ENCODE results near the gene GBA2. TPM values are rescaled to one million over a fixed set of nuclear protein-coding genes. Genes with fewer than 3 reads are reported as not detected.

GBA2 gene
- total RNA-seq, 1 donor from 2014 or later: 98.6 TPM

DNA sequence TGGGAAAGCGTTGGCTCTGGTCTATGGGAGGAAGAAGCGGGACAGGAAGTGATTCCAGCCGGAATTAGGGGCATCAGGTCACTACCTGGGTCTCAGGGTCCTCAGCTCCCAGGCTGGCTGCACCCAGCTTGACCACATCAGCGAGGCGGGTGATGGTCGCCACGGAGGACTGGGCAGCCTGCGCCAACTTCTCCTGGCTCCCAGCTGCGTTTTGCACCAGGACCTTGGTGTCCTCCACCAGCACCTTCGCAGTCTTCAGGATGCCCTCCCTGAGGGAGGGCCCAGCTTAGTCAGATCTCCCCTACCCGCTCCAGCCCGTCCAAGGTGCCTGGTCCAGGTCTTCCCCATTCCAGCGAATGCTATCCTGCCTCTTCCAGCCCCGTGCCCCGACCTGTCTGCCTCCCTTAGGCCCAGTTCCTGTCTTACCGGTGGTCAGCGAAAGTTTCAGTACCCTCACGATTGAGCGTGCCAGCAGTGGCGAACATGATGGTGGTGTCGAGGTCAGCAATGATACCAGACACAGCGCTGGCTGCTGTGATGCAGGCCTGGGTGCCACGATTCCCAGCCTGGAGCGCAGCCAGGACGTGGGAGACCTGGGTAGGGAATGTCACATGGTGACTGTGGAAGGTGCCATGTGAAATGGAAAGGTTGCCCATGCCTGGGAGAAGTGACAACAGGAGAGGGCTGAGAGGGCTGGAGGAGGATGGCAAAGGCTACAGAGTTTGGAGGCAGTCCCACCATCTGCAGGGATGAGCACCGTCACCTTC is 44.9 kb downstream of the GBA2 start:
- intact Hi-C loops (cut with DNase I): no loop called here
- DNase-seq (ENCODE audit: low spot score): no peak

DNA sequence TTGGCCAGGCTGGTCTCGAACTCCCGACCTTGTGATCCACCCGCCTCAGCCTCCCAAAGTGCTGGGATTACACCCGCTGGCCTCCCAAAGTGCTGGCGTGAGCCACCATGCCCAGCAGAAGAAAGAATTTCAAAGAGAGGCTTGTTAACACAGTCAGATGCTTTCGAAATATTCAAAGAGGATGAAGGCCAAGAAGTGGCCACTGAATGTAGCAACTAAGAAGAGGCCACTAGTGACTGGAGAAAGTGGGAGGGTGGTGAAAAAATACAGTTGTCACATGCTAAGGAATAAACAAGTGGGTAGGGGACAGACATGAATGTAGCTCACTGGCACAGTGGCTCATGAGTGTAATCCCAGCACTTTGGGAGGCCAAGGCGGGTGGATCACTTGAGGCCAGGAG is 46.3 kb downstream of the GBA2 start:
- intact Hi-C loops (cut with DNase I): no loop called here
- DNase-seq (ENCODE audit: low spot score): no peak

DNA sequence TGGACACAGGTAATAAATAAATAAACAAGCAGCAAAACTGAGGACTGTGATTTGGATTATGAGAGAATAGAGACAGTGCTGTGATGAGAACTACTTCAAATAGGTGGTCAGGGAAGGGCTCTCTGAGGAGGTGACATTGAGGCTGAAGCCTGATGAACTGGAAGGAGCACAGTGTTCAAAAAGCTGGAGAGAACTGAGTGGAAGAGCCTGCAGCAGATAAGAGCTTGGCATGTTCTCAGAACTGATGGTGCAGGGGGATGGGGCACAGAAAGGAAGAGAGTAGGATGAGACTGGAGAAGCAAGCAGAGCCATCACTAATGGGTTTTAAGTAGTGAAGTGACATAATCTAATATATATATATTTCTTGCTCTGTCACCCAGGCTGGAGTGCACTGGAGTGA is 48.1 kb downstream of the GBA2 start:
- no peak for DNase-seq (ENCODE audit: low spot score)
- intact Hi-C loops (cut with DNase I): no loop called here

DNA sequence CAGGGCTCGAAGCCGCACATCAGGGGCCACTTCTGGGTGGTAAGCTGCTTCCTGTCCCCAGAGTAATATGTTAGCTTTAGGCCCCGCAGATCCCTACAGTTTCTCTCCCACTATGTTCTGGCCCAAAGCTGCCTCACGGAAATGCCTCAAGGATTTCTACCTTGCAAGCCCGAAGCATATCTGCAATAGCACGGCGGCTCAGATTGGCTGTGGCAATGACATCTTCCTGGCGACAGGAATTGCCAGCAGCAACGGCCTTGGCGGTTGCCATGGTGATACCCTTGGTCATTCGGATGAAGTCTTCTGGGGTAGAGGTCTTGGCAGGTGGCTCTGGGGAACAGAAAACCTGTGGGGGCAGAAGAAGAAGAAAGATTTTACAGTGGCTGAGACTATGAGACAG is 49.0 kb downstream of the GBA2 start:
- no peak for DNase-seq (ENCODE audit: low spot score)
- intact Hi-C loops (cut with DNase I): no loop called here

DNA sequence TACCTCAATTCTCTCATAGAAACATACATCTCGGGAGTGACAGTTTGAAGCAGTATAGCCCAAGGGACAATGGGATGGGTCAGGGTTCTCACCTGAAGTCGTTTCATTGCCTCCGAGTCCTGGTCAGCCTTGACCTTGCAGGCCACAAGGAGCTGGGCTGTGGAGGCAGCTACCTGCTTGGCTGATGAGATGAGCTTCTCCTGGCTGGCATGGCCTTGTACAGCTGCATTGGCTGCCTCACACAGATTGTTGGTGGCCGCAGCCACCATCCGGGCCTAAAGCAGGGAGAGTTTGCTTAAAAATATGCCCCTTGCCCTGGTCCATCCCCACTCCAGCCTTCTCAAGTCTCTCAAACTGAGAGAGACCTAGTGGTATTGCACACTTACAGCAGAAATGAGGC is 50.8 kb downstream of the GBA2 start:
- no peak for DNase-seq (ENCODE audit: low spot score)
- intact Hi-C loops (cut with DNase I): no loop called here

DNA sequence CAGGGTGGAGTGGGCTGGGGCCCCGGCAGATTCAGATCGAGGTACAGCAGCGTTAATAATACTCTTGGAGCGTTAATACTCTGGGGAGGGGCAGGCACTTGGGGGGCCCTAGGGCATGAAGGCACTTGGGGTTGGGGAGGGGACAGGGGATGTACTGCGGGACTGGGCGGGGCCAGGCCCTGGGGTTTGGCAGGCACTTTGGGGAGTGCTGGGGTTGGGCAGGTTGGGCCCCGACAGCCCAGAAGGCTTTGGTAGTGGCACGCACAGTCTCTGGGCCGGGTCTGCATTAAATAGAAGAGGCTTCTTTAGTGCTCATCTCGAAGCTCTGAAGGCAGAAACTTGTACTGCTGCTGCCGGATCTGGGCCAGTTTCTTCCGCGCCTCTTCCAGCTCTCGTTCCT is 51.5 kb downstream of the GBA2 start:
- no peak for DNase-seq (ENCODE audit: low spot score)
- intact Hi-C loops (cut with DNase I): no loop called here

DNA sequence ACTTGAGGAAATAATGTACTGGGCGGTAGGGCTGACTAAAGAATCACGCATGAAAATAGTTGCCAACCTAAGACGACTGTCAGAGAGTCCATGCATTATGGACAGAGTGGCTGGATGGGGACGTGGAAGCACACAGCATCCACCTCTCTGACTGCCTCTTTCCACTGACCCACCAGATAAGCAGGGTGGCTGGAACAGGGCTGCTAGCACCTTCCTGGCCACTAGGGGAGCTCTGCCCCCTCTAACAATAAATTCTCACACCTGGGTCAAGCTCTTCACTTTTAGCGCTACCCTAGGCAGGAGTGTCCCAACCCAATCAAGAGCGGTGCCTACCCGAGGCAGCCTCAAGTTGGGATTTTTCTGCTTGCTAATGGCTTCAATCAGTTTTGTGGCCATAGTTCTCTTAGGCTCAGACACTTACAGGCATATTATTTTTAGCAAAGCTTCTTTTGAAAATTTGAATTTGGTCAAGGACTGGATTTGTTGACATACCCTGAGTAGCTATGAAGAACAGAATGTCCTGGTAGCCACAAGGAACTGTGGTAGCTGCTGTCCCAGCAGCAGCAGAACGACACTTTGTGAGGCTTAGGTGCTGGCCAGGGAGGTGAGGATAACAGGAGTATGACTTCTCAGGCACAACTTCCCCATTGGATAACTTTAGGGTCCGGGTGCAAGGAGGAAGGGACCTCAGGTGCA is 52.4 kb downstream of the GBA2 start:
- DNase-seq (ENCODE audit: low spot score): no peak
- intact Hi-C loops (cut with DNase I): no loop called here

DNA sequence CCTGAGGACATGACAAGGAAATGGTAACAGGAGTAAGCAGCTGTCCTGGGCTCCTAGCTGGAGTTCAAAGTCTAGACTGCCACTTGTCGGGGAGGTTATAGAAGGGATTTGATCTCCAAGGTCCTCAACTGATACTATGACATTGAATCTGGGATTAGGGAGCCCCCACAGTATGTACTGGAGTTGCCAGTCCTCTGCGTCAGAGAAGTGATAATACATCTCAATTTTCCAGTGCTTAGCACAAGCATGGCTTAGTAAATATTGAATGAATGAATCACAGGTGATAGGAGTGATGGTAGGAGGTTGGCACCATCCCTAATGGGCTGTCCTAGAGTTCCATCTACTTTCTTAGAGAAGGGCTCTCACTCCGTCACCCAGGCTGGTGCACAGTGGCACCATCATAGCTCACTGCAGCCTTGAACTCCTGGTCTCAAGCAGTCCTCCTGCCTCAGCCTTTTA is 53.1 kb downstream of the GBA2 start:
- no peak for DNase-seq (ENCODE audit: low spot score)
- intact Hi-C loops (cut with DNase I): no loop called here

DNA sequence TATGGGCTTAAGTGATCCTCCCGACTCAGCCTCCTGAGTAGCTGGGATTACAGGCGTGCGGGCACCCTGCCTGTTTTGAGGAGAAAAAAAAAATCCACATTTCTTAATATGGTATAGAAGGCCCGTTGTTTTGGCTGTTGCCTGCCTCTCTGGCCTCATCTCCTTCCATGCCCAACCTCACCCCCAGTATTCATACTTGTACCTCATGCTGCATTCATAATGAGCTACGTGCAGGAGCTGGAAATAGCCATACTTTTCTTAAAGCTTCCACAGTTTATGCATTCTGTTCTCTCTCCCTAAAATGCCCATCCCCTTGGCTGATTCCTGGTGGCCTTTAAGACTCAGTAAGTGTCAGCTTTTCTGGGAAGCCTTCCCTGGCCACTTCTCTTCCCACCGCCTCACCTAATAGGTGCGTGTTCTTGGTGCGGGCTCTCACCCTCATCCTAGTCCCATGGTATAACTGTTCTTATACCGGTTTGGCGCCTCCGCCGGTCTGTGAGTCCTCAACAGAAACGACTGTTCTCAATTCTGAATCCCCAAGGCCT is 57.2 kb downstream of the GBA2 start:
- no peak for DNase-seq (ENCODE audit: low spot score)
- intact Hi-C loops (cut with DNase I): loop anchor here (2.0 kb wide), 1 partner anchor 33 kb away; the partner anchor contains the start of genes CCDC107 and RMRP

DNA sequence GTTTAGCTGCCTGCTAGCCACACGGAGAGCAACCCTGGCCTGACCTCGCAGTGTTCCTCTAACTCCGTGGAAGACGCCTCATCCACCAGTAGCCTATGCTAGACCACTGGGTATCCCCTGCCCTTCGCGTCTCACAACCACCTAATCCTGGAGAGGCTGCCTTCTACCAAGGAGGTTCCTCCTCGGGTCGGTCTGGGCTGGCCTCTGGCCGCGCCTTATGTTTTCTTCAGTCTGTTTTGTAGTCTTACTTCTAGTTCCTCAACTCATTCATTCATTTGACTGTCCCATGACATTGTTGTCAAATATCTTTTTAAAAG is 57.7 kb downstream of the GBA2 start:
- DNase-seq (ENCODE audit: low spot score): no peak
- intact Hi-C loops (cut with DNase I): loop anchor here (2.0 kb wide), 1 partner anchor 32 kb away; the partner anchor contains the start of genes CCDC107 and RMRP

DNA sequence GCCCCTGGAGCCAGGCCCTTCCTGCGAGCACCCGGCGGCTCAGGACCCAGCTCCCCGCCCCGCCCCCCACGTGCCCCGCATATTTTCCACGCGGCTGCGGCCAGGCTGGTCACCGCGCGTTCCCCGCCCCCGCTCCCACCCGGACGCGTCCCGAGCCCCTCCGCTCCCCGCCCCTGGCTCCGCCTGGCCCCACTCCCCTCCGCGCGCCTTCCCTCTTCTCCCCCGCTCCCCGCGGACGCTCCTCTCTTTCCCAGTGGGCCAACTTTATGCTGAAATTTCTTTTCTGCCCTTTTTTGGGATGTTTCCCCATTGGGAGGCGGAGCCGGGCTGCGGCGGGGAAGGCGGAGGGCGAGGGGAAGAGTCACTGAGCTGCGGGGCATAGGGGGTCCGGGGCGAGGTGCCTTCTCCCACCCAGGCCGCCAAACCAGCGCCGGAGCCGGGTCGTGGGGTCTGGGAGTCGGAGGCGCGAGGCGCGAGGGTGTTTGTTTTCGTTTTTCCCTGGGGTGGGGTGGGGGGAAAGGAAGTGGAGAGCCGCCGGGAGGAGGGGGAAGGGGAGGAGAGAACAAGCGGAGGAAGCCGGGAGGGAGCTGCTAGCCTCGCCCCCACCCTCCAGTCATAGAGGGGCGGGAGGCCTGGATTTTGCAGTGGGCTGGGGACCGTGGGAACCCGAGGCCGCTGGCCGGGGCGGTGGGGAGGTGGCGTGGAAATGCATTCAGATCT is 58.3 kb downstream of the GBA2 start:
- DNase-seq (ENCODE audit: low spot score): peak; percentile 88
- intact Hi-C loops (cut with DNase I): loop anchor here (1.0 to 2.0 kb wide), 3 partner anchors 32 to 86 kb away; partner anchors contain the start of genes CCDC107, CREB3, RMRP and TLN1

DNA sequence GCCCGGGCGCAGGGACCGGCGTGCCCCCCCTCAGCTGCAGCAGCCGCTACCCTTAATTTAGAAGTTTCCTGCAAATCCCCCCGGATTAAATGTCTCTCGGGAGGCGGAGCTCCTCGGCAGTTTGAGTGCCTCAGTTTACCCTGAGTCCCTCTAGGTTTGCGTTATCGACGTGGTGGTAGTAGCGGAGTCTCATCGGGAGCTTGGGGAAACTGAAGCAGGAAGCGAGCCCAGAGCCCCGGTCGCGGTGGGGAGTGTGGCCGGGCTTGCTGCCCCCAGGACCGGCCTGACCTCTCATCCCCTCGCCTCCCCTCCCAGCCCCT is 58.8 kb downstream of the GBA2 start:
- intact Hi-C loops (cut with DNase I): loop anchor here (1.0 to 2.0 kb wide), 3 partner anchors 31 to 86 kb away; partner anchors contain the start of genes CCDC107, CREB3, RMRP and TLN1
- no peak for DNase-seq (ENCODE audit: low spot score)

DNA sequence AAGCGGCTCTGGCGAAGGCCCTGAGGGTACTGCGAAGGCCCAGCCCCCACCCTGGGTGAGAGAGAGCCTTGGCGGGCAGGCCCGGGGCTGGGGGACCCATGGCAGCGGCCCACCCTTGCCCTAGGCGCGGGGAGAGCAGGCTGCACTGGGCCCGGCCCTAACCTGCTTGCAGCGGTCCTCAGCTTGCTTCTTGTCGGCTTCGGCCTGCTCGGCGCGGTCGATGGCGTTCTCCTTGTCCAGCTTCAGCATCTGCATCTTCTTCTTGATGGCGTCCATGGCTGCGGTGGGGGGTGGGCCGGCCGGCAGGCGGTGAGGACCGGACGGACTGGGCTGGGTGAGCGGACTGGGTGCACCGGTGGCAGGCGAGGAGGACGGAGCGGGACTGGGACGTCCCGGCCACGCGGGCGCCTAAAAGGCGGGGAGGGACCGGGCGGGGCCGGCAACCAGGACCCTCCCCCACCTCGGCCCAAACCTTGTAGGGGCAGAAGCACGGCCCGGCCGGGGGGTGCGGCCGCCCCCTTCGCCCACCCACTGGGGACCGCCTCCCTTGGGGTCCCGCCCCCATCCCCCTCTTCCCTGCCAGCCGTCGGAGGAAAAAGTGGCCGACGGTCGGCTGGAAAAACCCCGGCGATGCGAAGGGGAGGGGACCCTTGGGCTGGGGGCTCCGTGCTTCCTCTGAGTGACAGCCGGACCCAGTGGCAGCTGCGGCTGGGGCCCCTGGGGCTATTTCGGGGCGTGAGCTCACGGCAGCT is 59.3 kb downstream of the GBA2 start, which contains the start of gene TPM2:
TPM2 (minus strand) TSS at position 384 of the 752 bp plus-strand sequence; CDS start at position 276, 108 bp downstream.
- peak; percentile 89 for DNase-seq (ENCODE audit: low spot score)
- intact Hi-C loops (cut with DNase I): loop anchor here (1.0 to 2.0 kb wide), 3 partner anchors 31 to 85 kb away; partner anchors contain the start of genes CCDC107, CREB3, RMRP and TLN1

DNA sequence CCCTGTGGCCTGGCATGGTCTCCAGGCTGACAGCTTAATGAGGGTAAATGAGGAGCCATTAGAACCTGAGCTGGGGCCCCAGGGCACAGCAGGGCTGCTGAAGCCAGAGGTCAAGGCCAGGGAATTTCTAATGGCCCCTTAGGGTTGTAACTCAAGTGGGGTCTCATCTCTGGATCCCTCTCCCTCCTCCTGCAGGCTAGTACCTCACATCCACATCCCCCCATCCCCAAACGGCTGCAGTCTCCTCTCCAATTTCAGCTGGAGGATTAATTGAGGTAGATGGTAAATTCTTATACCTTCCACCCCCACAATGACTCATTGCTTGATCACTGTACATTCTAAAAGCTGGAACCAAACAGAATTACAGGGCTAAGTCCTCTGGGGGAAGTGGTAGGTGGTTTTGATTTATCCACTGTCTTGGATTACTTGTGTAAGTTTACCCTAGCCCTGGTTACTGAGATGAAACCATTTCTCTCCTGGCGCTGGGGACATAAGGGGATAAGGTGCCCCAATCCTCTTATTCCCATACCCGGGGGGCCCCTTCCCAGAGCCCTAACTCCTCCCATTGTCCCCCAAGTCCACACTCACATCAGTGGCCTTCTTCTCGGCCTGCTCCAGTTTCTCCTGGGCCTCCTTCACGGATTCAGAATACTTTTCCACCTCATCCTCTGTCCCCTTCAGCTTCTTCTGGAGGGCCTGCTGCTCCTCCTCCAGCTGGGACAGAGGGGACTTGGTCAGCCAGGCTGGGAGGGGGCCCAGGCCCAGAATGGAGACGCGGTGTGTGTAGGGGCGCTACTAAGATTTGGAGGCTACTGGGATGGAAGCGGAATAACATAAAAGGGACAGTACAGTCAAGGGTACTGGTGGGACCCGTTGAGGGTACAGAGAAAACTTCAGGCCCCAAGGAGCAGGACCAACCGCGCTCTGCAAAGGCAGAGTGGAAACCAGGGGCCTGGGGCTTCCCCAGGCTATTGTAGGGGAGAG is 60.2 kb downstream of the GBA2 start:
- intact Hi-C loops (cut with DNase I): no loop called here
- no peak for DNase-seq (ENCODE audit: low spot score)

DNA sequence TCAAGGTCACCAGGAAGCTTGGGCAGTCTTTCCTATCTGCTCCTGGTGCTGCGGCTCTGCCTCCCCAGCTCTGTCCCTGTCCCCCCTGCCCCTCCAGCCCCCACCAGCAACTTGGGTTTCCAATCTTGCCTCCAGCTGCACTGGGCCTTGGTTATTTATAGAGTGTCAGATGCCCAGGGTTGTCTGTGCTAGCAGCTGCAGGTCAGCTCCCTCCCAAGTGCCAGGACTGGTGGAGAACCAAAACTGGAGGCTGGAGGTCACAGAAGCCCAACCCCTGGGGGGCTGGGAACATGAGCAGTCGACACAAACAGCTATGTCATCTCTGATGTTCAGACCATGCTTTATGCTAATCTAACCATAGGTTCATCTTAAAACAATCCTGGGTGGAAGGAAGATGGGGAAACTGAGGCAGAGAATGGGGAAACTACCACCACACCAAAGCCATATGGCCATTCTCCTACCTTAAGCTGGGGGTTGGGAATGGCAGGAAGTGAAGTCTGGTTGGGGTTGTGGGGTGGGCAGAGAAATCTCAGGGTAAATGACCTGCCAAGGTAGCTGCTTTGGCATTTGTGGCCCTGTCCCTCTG is 61.0 kb downstream of the GBA2 start:
- no peak for DNase-seq (ENCODE audit: low spot score)
- intact Hi-C loops (cut with DNase I): no loop called here

DNA sequence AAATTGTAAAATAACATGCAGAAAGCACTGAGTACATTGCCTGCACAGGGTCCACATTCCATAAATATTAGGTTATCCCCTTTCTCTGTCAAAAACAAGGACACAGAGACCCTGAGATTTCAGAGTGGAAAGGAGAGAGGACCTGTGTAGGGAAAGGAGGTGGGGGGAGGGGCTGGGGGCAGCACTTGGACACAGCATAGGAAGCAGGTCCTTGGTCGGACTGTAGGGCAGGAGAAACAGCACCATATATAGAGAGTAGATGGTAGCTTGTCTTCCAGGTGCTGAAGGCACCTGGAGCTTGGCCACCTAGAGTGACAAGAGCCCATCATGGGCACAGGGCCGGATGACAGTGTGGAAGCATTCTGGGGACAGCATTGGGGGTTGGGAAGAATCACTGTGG is 61.7 kb downstream of the GBA2 start:
- no peak for DNase-seq (ENCODE audit: low spot score)
- intact Hi-C loops (cut with DNase I): no loop called here

Data from cardiac septum (tissue), 1 donor.